ENCODE results near the gene HSF5.

The HSF5 gene

DNA sequence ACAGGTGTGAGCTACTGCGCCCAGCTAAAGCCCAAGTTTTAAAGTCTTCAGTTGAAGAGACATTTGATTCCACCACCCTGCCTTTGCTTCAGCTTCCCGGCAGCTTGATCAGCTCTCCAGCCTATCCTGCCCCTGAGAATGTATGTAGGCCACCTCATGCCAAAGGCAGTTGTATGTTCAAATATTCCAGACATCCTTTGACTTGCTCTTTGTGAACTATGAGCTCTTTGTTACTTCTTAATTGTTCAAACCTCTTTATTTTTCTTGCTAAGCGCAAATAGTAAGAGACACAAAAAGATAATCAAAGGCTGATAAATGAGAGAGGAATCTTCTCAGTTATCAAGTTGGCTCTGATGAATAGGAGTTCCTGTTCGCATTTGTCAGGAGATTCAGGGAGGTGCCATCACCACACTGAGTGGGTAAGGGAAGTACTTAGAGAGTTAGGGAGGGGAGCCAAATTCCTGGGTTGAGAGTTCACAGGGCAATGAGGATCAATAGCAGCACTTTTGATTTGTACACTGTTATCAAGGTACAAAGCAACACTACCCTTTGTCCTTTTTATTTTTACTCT, 104.2 kb downstream of the HSF5 start:
- no peak for DNase-seq

GRCh38 chr17:58382872-58383242, 105.4 kb downstream of the HSF5 start:
- no peak for DNase-seq

- DNase-seq: no peak
These were observed 105.9 kb downstream of the HSF5 start for GRCh38 chr17:58382108-58382871.

DNA sequence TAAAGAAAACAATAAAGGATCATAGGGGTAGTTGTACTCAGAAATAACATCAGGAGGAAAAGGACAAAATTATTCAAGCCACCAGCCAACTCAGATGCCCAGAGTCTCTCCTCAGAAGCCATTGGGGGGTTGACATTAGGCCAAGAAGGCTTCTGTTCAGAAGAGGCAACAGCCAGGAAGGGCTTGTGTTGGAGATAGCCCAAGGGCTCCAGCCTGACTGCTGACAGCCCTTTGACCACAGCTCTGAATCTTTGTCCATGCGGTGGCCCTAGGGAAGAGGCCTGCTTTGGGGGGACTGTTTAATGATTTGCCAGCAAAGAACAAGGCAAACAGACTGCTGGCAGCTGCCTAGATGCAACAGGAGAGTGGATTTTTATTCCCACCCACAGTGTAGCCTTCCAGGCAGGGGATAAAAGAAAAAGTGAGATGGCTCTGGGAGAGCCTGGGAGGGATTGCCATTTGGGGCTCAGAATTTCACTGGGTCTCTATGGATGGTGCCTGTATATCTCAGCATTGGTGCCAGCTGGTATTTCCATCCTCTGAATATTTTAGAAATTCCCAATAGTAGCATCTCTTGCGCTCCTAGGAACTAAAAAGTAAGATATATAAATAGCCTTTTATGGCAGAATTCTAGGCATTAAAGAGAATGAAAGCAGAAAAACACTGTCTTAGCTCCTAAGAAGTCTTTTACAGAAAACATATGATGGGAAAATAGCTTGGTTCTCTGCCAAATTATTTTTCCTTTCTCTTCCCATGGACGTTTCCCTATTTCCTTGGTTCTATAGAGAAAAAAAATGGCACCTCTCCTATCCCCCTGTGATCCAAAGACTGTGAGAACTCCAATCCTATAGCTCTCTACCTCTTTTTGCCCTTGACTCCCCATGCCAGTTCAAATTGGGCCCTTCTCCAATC, 106.8 kb downstream of the HSF5 start:
- DNase-seq: no peak

- no peak for DNase-seq
These were observed 107.7 kb downstream of the HSF5 start for GRCh38 chr17:58380207-58381123.

DNA sequence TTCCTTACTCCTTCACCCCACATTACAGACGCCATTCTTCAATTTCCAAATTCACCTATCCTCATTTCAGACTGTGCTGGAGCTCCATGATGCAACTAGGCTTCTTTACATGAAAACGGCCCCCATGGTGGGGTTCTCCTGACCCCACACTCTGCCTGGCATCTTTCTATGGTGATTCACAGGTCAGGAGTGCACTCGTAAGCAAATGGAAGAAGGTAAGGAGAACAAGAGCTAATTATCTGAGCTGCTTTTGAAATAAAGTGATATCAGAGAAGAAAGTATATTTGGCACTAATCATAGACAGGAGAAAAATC, 108.7 kb downstream of the HSF5 start:
- DNase-seq: no peak

GRCh38 chr17:58378733-58379510, 109.3 kb downstream of the HSF5 start:
- no peak for DNase-seq

- DNase-seq: no peak
These were observed 110.5 kb downstream of the HSF5 start for GRCh38 chr17:58377661-58378060.

GRCh38 chr17:58377093-58377601, 111.1 kb downstream of the HSF5 start:
- no peak for DNase-seq

- DNase-seq: no peak
These were observed 111.7 kb downstream of the HSF5 start for GRCh38 chr17:58376472-58377000.

DNA sequence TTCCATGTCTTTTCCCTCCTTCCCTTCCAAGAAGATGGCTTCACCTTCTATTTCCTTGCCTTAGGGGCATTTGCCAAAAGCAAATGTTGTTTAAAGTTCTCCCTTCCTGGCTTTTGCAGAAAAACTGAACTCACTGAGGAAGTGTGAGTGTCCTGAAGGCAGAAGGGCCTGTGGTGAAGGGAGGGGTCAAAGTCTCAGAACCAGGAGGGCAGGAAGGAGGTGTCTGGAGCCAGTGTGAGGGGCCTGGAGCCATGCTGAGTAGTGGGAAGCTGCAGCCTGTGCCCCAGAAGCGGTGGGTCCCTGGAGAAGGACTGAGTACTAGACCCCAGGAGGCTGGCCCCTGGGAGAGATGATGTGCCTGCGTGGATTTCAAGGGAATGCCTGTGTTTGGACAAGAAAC, 112.4 kb downstream of the HSF5 start:
- DNase-seq: no peak

- no peak for DNase-seq
These were observed 113.0 kb downstream of the HSF5 start for GRCh38 chr17:58375256-58375655.

GRCh38 chr17:58373923-58374322, 114.3 kb downstream of the HSF5 start:
- no peak for DNase-seq

GRCh38 chr17:58373003-58373402, 115.2 kb downstream of the HSF5 start:
- no peak for DNase-seq

DNA sequence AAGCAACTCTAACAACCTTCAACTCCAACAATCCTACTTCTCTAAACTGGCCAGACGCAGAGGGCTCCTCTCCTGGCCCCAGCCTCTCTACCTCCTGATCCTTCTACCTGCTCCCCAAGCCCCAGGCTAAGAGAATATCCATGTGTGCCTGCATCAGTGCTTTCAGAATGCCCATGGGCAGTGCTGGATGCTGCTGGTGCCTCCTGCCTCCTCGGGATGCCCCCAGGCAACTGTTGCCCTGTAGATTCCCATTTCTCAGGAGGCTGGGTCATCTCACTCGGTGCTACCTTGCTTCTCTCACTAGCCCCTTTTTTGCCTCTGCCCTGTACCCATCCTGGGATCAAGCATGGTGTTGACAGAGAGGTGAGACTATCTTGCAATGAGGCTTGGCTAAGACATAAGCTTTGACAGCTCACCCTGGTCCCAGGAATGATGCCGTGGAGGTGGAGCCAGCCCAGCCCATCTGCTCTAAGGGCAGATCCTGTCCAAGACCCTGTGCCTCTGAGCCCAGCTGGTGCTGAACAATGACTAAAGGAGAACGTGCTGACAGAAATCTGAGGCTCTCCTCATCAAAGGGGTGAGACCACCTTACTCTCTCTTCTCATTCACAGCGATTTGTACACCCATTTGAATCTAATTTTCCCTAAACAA, 116.8 kb downstream of the HSF5 start:
- no peak for DNase-seq

DNA sequence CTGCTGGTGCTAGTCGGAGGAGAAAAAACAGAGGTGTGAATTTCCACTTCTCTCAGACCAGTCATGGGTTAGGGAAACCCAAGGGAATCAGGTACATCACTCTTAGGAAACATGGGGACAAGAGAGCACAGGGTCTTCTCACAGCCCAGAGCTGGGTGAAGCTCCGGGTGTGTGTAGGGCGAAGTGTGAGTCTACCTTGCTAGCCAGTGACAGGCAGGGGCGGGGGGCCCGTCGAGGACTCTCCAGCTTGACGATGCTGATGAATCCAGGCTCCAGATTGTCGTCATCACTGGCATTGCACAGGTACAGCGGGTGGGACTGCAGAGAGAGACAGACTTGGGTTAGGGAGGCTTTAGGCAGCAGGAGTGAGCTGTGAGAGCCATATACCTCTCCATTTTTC, 117.5 kb downstream of the HSF5 start:
- DNase-seq: no peak

- DNase-seq: no peak
These were observed 117.9 kb downstream of the HSF5 start for GRCh38 chr17:58370309-58370708.

Measured in activated CD4-positive, CD25-positive, alpha-beta regulatory T cell (primary cell).